ENCODE results near the gene ARL8A.
A peak's percentile ranks its signal among the peaks of the same experiment; 100 is the strongest.
"Not testable (repeated sequence)": the region's sequence is repeated elsewhere in the genome, so short reads cannot be mapped to it uniquely, and the experiment has no call there.

Gene ARL8A

GRCh38 chr1:202144402-202145067 is at the start of gene ARL8A:
TSS of gene ARL8A (minus strand) at chr1:202144737. CDS start at chr1:202144572, 165 bp downstream.
- peak in 1 of 2 donors; percentile 42 for DNase-seq (ENCODE audit: low read depth in 2 of 2)

DNA sequence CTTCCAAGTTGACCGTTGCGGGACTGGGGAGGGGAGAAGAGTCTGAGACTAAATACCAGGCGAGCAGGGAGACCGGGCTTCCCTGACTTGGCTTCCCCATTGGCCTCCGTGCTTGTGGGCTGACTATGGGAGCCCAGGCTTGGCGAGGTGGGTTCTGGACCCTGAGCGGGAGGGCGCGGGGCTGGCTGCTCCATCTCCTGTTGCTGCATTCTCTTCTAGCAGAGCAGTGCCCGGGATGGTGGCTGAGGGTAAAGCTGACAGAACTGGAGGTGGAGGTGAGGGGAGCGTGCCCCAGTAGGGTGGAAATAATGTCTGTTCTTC is 49.8 kb upstream of the ARL8A start:
- no peak for DNase-seq (ENCODE audit: low read depth in 2 of 2)

DNA sequence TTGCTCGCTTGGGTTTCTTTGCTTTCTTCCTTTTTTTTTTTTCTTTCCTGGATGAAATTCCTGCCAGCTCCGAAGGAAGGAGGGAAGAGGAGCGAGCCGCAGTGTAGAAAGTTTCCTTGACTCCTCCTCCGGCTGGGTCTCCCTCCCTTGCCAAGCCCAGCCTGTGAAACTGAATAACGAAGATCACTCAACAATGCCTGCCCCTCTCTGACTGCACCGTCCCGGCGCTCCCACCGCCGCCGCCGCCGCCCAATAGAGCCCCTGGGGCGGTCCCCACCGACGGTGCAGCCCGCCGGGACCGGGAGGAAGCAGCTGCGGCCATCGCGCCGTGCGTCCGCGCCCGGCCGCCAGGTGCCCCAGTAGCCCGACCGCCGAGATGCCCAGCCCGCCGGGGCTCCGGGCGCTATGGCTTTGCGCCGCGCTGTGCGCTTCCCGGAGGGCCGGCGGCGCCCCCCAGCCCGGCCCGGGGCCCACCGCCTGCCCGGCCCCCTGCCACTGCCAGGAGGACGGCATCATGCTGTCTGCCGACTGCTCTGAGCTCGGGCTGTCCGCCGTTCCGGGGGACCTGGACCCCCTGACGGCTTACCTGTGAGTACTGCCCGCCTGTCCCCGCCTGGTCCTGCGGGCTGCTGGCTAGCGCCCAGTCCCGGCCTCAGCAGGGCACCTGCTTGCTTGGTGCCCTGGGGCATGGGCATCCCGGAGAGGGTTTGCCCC is 49.2 kb upstream of the ARL8A start, which contains the start of gene LGR6:
Gene LGR6, plus strand, starts transcription at position 186 of the 714 bp plus-strand sequence. Its CDS starts 191 bp downstream, at position 377.
- no peak for DNase-seq (ENCODE audit: low read depth in 2 of 2)

DNA sequence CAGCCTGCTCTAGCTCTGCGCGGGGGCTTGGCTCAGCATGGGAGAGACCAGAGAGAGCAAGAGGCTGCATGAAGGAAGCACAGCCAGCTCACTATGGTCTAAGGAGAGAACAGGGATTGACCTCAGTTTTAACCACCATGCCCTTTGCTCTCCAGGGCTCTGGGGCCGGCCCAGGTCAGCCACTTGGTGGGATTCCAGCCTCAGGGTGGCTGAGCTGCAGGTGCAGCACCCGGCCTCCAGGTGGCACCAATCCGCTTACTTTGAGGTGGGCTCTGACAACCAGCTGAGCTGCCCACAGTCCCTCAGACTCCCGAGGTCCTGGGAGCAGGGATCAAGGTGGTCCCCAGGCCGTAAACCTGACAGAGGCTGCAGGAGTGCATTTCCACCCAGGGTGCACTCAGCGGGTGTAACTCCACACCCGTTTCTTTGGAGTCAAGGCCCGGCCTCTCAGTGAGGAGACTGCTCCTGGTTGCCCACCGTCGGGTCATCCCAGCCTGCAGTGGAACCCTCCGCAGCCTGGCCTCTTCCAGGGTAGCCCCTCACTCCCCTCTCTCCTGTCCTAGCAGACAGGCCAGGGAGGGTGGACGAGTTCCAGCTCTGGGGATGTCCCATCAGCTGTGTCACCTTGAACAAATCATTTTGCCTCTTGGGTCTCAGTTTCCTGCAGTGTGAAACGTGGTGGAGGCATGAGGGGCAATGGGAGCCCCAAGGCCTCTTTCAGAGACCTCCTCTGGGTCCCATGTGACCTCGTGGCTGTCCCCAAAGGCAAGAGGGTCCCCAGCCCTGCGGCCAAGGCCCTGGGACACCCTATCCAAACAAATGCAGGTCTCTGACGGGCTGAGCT is 48.5 kb upstream of the ARL8A start:
- DNase-seq (ENCODE audit: low read depth in 2 of 2) = peak; percentile 30 to 31

DNA sequence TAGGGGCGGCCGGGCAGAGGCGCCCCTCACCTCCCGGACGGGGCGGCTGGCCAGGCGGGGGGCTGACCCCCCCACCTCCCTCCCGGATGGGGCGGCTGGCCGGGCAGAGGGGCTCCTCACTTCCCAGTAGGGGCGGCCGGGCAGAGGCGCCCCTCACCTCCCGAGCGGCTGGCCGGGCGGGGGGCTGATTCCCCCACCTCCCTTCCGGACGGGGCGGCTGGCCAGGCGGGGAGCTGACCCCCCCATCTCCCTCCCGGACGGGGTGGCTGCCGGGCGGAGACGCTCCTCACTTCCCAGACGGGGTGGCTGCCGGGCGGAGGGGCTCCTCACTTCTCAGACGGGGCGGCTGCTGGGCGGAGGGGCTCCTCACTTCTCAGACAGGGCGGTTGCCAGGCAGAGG is 46.9 kb upstream of the ARL8A start:
- not testable (repeated sequence) for DNase-seq (ENCODE audit: low read depth in 2 of 2)

GRCh38 chr1:202189918-202190715 is 45.6 kb upstream of the ARL8A start:
- DNase-seq (ENCODE audit: low read depth in 2 of 2) = no peak

GRCh38 chr1:202189001-202189790 is 44.7 kb upstream of the ARL8A start:
- peak; percentile 48 to 74 for DNase-seq (ENCODE audit: low read depth in 2 of 2)

DNA sequence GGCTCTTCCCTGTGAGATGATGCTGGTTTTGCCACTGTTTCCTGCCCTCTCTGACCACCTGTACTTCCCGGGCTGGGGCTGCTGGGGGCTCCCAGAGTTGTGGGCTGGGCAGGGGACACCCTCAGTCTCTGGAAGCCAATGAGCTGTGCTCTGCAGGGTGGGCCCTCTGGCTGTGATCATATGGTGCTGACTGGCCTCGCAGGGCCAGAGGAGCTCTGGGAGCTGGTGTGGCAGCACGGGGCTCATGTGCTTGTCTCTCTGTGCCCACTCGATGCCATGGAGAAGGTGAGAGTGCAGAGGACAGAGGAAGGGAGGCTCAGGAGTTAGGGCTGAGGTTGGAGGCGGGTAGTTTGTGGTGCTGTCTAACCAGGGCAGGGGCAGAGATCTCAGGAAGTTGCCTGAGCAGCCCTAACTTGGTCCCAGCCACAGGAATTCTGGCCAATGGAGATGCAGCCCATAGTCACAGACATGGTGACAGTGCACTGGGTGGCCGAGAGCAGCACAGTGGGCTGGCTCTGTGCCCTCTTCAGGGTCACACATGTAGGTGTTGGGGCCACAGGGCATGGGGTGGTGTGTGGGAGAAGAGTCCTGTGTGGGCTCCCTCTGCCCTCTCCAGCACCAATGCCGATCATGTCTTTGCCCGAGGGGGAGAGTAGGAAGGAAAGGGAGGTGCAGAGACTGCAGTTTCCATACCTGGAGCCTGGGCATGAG is 43.3 kb upstream of the ARL8A start:
- no peak for DNase-seq (ENCODE audit: low read depth in 2 of 2)

DNA sequence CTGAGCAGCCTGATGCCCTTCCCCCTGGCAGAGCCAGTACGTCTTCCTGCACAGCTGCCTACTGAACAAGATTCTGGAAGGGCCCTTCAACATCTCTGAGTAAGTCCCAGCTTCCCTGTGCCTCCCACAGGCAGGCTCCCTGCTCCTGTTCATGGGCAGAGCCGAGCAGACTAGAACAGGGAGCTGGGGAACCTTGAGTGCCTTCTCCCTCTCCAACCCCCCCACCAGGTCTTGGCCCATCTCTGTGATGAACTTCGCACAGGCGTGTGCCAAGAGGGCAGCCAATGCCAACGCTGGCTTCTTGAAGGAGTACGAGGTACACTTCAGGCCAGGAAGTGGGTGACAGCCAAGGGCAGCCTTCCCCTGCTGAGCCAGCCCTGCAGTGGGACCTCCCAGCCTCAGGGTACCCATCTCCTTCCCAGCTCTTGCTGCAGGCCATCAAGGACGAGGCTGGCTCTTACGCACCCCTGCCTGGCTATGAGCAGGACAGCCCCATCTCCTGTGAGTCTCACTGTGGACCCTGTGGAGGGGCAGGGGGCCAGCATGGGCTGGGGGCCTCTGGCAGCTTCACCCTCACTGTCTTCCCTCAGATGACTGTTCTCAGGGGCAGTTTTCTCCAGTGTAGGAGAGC is 42.6 kb upstream of the ARL8A start:
- no peak for DNase-seq (ENCODE audit: low read depth in 2 of 2)

DNA sequence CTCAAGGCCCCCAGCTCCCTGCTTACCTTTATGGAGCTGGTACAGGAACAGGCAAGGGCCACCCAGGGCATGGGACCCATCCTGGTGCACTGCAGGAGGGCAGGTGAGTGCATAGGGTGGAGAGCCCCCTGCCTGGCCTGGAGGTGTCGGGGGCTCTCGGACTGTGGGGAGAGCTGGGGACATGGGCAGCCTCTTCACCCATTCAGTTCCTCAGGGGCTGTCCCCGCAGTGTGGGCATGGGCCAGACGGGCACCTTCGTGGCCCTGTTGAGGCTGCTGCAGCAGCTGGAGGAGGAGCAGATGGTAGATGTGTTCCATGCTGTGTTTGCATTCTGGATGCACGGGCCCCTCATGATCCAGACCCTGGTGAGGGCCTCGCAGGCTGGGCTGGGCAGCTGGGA is 41.8 kb upstream of the ARL8A start:
- DNase-seq (ENCODE audit: low read depth in 2 of 2) = no peak

DNA sequence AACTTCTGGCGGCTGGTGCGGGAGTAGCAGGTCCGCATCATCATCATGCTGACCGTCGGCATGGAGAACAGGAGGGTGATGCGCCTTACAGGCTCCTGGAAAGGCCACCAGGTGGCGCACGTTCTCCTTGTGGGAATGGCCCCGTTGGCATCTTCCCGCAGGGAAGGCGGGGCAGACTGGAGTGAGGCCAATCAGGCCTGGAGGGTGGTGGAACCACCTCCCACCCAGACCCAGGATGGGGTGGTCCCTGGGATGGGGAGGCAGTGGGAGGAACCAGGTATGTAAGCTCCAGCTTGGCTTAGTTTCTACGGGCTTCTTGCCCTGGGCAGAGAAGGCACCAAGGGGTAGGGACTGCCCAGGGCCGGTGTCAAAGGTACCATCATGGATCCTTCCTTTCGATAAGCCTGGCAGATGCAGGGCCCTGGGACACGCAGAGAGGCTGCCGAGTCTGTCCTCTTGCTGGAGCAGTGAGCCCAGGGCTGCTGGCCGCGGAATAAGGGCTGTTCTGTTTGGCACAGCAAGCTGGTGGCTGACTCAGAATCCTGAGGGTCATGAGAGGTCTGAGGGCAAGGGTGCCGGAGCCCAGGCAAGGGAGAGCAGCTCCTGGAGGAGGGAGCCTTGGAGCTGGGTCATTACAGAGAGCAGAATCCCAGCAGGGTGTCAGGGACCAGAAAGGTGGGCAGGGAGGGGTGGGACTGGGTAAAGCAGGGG is 40.4 kb upstream of the ARL8A start:
- peak; percentile 35 to 51 for DNase-seq (ENCODE audit: low read depth in 2 of 2)

- DNase-seq (ENCODE audit: low read depth in 2 of 2) = no peak
These were observed 37.7 kb upstream of the ARL8A start for GRCh38 chr1:202182040-202182877.

DNA sequence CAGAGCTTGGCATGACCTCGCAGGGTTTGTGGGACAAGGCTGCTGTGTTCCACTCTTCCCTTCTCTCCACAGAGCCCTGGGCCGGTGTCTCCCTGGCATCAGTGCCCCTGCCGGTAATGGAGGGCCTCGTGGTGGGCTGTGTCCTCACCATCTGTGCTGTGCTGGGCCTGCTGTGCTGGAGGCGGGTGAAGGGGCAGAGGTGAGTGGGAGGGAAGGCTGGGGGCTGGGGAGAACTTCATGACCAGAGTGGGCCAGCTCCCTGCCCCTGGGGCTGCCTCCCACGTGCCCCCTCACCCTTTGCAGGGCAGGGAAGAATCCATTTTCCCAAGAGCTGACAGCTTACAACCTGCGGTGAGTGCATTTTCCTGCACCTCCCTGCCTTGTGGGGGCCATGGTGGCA is 37.0 kb upstream of the ARL8A start:
- DNase-seq (ENCODE audit: low read depth in 2 of 2) = no peak

DNA sequence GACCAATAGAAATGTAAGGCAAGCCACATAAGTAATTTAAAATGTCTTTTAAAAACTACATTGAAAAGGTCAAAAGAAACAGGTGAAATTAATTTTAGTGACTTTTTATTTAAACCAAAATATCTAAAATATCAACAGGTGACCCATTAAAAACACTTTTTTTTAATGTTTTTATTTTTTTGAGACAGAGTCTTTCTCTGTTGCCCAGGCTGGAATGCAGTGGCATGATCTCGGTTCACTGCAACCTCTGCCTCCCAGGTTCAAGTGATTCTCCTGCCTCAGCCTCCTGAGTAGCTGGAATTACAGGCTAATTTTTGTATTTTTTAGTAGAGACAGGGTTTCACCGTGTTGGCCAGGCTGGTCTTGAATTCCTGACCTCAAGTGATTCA is 36.2 kb upstream of the ARL8A start:
- not testable (repeated sequence) for DNase-seq (ENCODE audit: low read depth in 2 of 2)

- no peak for DNase-seq (ENCODE audit: low read depth in 2 of 2)
These were observed 35.6 kb upstream of the ARL8A start for GRCh38 chr1:202179828-202180750.

- no peak for DNase-seq (ENCODE audit: low read depth in 2 of 2)
These were observed 32.7 kb upstream of the ARL8A start for GRCh38 chr1:202176949-202177927.

Data from stimulated activated CD8-positive, alpha-beta memory T cell treated with anti-CD3 and anti-CD28 coated beads, Interleukin-2, amount 100 ng/mL, for 1 hour (primary cell).